Stimulated activated CD8-positive, alpha-beta memory T cell treated with anti-CD3 and anti-CD28 coated beads, Interleukin-7, amount 100 ng/mL, for 24 hours (primary cell): ENCODE measurements around the gene ORC2.
"Not testable (repeated sequence)": the region's sequence is repeated elsewhere in the genome, so short reads cannot be mapped to it uniquely, and the experiment has no call there.

Source experiments
- DNase-seq: peaks from one replicate; pipeline ENCODE4 v3.0.0-alpha.2; 2020; ENCODE audit warnings: low read depth

ORC2 gene

DNA sequence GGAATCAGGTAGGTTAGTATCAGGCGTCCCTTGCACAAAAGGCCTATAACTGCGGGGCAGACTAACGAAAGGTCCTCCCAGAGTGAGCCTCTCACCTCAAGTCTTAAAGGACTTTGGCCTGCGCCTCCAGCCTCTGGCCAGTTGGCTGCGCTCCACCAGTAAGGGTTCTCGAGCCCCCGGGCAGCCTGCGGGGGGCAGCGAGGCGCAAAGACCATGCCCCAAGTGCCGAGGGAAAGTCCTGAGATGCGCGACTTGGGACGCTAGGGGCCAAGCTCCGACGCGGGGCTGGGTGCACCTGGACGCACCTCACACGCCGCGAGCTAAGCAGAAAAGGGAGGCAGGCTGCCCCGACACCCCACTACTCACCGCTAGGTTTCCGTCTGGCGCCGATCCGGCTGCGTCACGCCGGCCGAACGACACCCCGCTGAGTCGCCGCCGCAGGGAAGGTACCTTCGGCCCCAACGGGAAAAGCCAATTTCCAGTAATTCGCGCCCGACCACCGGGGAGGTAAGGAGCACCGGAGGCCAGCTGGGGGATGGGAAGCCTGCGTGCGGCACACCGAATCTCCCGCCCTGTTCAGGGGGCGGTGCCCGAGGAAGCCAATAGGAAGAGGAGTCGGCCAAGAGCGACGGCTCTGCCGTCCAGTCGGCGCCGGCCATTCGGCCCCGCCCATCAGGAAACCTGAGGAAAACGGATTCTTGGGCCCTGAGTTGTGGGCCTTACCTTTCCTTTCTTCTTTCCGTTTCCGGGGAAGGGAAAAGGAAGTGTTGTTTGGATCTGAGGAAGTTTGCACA lies at the start of gene ORC2:
Gene ORC2 (minus strand): TSS at position 537 of the 794 bp plus-strand sequence. CDS start 5,537 bp downstream, outside the sequence.
- peak; percentile 80 for DNase-seq

DNA sequence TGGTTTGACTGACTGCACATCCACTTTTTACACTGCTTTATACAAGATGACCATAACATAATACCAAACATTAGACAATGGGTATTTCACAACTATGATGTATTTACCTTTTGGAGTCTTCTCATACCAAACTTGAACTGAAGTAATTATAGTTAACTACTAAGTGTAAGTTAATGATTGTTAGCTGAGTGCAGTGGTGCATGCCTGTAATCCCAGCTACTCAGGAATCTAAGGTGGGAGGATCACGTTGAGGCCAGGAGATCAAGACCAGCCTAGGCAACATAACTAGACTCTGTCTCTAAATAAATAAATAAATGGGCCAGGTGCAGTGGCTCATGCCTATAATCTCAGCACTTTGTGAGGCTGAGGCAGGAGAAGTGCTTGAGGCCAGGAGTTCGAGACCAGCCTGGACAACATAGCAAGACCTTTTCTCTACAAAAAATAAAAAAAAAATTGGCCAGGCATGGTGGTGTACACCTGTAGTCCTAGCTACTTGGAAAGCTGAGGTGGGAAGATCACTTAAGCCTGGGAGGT lies 44.9 kb upstream of the ORC2 start:
- no peak for DNase-seq

DNA sequence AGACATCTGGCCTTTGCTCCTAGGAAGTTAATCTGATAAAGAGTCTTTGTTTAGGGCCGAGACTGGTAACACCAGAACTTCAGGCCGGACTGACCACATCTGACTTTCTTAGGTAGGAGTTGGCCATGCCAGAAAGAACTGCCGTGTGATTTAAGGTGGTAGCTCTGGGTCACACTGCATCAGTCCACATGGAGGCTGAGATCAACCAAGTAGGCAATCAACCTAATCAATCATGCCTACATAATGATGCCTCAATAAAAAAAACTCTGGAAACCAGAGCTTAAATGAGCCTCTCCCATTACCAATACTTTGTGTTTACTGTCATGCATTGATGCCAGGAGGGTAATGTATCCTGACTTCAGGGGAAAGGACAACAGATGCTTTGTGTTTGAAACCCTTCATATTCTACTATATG lies 44.1 kb upstream of the ORC2 start:
- DNase-seq: no peak

DNA sequence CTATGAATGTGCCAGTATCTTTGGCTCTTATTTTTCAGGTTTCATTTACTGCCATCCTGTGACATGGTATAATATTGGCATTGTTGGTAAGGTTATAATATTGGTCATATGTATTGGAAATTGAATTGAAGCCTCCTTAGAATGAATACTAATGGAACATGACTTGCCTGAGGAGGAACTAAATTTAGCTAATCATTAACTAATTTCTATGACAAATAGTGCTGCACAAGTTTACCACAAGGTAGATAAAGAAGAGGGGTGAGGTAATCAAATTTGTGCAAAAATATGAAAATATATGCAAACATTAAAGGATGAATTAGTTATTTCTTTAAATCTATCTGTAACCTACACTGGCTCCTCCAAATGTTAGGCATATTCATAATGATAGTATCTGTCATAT lies 43.2 kb upstream of the ORC2 start:
- no peak for DNase-seq

DNA sequence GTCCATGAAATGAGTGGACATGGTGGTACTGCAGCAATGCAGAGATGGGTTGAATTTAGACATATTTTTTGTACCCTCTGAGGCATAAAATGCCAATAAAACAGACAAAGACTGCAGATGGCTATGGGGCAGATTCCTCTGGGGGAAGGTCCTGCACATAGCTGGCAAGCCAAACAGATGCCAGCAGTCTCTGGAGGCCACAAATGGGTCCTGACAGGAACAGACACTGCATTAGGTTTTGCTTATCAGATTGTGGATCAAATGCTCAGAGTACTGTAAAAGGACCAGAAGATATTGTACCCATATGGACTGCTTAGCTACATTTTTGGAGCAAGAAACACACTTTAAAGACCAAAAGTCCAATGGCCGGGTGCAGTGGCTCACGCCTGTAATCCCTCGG lies 40.9 kb upstream of the ORC2 start:
- no peak for DNase-seq

DNA sequence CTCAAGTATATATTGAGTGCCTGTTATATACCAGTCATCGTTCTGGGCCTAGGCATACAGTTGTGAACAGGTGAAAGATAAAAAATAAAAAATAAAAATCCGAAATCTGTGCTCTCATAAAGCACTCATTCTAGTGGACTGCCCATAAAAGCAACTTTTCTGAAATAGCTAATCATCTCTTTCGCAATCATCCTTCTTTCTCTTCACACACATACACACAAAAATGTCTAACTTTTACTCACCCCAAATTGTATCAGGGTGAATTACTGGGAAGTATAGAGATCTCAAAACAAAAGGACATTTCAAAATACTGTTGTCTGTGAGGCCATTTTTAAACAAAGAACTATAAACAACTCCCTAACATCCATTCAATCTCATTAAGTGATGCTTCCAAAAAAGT lies 29.6 kb upstream of the ORC2 start:
- no peak for DNase-seq

DNA sequence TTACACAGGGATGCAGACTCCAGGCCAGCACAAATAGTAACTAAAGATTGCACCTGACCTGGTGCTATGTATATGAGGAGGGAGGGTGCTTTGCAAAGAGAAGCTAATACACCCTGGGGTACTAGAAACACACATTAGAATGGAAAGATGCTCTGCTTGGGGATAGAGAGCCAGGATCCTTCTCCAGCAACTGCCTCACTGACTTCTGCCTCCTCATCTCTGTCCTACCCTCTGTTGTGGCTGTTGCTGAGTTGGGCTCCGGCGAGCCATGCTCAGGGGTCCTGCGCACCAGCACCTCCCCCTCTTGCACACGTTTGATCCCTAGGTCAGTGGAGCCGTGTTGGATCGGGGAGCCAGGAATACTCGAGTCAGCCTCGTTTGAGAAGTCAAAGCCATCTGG lies 23.7 kb upstream of the ORC2 start:
- no peak for DNase-seq

DNA sequence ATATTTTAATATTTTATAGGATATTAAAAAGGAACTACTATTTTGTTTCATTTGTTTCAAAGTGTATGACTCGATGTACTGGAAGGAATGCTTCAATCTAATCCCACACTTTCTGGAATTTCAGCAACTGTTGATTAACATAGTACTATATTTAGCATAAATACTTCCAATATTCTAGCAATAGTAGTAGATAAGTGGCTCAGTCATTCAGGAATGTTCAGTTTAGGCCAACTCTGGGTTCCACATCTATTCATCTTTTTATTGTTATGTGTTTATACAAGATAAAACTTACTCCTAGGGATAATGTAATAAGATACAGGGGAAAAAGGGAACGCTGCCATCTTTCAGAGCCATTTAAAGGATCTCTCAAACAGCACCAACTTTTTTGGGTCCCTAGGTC lies 22.3 kb upstream of the ORC2 start:
- no peak for DNase-seq

DNA sequence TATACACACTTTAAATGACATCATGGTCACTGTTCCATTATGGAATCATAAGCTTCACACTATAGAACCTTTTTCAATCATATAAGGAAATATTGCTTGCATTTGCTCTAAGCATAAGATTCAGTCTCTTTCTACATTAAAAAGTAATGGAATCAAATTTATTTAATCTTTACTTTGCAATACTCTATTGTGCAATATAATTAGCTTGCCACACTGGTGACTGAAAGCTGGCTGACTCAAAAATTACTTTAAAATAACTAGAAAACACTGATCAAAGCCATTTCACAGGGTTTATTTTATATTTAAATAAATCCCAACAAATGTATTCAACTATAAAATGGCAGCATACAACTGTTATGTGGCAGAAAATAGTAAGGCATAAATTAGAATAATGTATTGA lies 13.2 kb upstream of the ORC2 start:
- DNase-seq: no peak

DNA sequence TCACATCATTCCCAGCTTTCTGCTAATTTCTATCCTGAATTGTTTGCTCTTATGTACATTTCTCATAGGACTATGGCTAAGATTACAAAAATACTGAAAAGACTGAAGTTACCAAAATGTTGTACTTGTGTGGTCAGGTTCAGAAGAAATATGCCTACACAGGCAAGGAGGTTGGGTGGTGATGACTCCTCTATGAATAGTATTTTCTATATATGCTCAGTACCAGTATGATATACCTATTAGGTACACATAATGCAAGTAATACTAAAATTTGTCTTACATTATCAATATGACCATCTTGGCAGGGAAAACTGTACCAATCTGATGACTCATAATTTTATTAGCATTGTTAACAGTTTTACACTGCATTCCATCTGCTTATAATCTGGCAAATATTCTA lies 12.2 kb upstream of the ORC2 start:
- DNase-seq: no peak

DNA sequence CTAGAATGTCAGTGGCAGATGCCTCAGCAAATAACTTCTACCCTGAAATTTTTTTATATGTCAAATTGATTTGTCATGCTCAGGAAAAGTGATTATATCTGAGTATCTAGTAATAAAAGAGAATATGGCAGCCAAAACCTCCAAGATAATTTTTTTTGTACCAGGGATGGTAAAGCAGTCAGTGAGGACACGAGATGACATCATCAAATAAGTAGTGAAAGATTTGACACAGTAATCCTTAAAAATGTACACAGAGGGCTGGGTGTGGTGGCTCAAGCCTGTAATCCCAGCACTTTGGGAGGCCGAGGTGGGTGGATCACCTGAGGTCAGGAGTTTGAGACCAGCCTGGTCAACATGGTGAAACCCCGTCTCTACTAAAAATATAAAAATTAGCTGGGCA lies 6.6 kb upstream of the ORC2 start:
- not testable (repeated sequence) for DNase-seq

DNA sequence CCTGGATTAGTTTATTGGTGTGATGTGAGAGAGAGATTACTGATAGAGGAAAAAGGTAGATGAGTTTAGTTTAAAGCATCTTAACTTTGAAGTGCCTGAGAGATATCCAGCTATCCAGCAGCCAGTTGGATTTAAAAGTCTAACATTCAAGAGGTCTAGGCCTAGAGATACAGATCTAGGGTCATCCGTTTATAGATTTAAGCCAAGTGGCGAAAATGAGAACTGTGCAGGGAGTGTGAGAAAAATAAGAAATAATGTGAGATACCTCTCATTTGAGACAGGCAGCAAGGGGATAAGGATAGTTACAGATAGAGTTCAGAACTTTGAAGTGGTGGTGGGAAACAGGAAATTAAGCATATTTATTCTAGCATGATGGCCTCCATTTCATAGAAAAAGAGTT lies 5.3 kb upstream of the ORC2 start:
- DNase-seq: no peak

DNA sequence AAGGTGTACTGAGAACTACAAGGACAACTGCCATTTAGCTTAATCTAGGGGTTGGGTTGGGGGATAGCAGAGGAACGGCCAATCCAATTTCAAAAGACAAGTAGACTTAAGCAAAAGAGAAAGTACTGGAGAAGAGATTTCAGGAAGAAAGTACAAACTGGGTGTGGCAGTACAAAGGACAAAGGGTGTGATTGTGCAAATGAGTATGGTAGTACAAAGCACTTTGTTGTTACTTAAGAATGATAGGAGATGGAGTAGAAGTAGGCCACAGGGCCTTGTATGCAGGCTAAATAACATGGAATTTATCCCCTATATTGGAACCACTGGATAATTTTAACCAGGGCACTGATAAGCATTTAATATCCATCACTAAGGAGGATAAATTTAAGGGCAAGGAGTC lies 4.7 kb upstream of the ORC2 start:
- no peak for DNase-seq

DNA sequence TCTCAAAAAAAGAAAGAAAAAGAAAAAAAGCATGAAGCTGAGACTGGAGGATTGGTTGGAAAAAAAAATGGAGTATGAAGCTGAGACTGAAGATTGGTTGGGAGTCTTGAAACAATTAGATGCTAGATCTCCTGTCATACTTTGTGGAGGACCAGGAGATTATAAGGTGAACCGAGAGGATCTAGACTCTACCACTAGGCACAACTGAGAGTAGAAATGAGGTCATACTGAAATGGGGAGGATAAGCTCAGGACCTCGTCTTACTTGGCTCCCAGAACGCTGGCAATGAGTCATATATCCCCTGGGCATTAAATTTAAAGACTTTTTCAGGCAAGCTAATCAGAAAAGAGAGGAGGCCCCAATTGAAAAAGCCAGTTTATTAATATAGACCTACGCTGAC lies 3.3 kb upstream of the ORC2 start:
- no peak for DNase-seq

DNA sequence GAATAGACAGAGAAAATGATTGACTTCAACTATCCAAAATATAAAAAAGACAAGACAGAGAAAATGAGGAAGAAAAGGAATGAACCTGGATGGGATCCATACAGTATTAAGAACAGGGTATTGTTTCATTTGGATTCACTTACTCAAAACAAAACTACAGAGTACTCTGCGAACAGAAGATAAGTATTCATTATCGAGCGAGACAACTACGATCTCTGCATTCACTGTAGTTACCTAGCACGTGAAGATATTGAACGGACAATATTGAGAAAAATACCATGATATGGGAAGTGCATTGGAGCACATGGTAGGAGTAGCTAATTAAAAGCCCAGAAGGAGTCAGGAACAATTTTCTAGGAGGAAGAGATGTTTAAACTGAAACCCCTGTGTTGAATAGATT lies 1.0 kb upstream of the ORC2 start:
- no peak for DNase-seq

DNA sequence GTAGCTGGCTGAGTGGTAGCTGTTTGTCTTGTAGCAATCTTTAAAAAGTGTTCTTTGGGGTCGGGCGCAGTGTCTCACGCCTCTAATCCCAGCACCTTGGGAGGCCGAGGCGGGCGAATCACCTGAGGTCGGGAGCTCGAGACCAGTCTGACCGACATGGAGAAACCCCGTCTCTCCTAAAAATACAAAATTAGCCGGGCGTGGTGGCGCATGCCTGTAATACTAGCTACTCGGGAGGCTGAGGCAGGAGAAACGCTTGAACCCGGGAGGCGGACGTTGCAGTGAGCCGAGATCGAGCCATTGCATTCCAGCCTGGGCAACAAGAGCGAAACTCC lies 425 bp upstream of the ORC2 start:
- DNase-seq: not testable (repeated sequence)

DNA sequence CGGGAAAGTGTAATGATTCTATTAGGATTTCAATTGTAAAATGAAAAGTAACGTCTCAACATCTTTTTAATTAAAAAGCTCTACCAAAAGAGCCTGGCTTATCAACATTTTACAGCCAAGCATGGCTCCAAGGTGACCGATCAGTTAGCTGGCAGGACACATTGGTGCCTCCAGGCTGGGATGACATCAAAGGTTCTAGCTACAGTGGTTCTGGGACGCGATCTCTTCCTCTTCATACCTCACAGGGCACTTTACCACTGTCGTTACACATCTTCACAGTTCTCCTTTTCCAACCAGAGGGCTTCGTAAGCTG lies 693 bp downstream of the ORC2 start:
- no peak for DNase-seq

DNA sequence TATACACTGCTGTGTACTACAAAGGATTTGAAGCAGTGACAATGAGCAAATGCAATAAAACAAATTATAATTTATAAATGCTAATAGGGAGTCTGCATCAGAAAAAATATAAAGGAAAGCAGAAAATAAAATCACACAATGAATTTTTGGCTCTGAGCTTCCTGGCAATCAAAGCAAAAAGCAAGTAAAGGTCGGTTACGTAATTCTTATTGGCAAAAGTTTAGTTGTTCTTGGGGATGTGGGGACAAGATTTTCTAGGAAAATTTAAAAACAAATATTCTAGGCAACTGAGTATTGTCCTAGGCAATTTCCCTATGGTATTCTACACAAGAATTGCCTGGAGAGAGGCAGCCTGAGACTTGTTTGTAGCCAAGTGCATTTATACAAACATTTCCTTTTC lies 1.8 kb downstream of the ORC2 start:
- no peak for DNase-seq

DNA sequence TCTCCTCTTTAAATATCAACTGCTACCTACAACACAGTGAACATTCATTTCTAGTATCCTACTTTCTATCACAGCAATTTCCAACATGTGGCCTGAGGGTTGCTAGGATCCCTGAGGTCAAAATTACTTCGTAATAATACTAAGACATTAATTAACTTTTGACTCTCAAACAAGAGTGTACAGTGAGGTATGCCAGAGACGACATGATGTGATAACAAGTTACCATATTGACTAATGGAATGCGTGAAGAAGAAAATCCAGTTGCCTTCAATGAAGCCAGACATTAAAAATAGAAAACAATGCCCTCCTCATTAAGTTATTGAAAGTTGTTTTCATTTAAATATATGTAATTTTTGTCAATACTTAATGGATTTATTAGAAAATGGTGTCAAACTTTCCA lies 13.1 kb downstream of the ORC2 start:
- DNase-seq: no peak

DNA sequence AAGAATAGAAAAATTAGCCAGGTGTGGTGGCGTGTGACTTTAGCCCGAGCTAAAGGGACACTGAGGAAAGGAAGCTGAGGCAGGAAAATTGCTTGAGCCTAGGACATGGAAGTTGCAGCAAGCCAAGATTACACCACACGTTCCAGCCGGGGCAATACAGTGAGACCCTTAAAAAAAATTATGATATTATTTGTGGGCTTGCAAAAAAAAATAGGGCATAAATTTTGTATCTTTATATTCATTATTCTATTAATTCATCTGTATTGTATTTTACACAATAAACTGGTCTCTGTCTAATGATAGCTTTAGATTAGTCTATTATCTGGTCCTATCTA lies 18.1 kb downstream of the ORC2 start:
- no peak for DNase-seq

DNA sequence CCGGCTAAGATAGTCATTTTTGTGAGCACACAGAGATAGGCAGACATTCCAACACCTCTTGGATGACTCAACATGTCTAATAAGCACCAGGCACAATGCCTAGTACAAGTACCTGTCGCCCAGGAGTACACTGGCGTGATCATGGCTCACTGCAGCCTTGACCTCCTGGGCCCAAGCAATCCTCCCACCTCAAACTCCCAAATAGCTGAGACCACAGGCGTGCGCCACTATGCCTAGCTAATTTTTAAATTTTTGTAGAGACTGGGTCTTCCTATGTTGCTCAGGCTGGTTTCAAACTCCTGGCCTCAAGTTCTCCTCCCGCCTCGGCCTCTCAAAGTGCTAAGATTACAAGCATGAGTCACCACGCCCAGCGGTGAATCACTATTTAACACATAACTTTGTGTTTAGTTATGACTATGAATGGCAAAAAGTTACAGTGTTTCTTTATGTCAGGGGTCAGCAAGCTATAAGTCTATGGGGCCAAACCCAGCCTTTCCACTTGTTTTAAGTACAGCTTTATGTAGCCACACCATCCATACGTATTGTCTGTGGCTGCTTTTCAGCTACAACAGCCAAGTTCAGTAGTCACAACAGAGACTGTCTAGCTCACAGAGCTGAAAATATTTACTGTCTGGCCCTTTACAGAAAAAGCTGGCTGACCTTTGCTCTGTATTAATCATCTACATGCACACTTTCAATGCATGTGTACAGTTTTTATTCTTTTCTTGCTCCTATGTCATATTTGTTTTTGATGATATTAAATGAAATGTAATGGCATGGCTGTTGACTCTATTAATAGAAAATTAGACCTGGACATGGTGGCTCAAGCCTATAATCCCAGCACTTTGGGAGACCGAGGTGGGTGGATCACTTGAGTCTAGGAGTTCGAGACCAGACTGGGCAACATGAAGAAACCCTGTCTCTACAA lies 18.7 kb downstream of the ORC2 start:
- peak; percentile 44 for DNase-seq

DNA sequence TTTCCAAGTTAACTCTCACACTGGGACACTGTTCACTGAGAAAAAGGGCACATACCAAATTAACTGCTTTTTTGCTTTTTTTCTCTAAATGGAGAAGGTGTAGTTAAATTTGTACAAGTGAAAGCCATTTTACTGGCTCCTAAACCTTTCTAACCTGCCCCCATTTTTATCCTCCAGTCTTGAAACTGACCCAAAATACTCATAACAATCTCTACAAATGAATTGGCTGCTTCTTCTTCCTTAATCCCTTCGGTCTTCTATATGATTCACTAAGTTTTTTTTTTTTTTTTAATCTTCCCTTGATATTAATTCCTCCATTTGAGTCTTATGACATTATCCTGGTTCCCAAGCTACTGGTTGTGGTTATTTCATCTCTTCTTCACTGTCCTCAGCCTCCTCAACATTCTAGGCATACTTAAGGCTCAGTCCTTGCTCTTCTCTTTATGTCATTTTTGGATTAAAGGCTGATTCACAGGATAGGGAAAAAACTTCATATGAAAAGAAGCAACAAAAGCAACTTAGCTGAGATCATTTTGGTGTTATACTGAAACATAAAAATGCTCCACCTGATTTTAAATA lies 19.8 kb downstream of the ORC2 start:
- no peak for DNase-seq

DNA sequence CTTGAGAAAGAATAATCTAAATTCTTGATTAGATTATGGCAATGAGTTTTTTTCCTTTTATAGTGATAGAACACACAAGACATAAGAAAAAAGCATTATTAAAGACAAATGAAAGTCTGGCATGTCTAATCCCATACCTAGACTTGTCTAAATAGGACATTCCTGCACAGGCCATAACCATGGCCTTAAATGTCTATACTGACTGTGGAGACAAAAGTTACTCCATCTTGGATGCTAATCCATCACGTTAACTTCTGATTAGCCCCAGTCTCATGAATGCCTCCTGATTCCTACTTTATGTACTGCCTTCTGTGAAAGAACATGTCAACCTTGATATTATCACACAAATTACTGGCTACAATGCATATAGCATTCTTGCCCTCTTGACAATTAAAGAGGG lies 23.6 kb downstream of the ORC2 start:
- DNase-seq: no peak
